IMR-90 (cell line): ENCODE results near the gene MUC5B. TPM values are rescaled to one million over a fixed set of nuclear protein-coding genes. Genes with fewer than 3 reads are reported as not detected.

Source experiments
- ATAC-seq: fragments of 200-7000 bp; cut with Tn5 transposase; 2 replicates; pipeline ENCODE4 v1.9.1; 2020; ENCODE audit warnings: low read depth, mild to moderate bottlenecking, moderate library complexity
- BruUV-seq: library from RNA; stranded (reverse); fragments of 400-500 nt; replicated peaks from 2 replicates; lab custom pipeline; 2021; lab: Mats Ljungman, UMichigan
- CTCF ChIA-PET: fragments of 300-600 bp; formaldehyde crosslinking; extraction: SDS; loops from one replicate; lab custom pipeline; 2021; ENCODE audit warnings: antibody characterized with exemption; lab: Yijun Ruan, JAX
- POLR2A ChIA-PET: fragments of 300-600 bp; sonication (Branson Sonifier 250); formaldehyde crosslinking; loops from one replicate; lab custom pipeline; 2022; ENCODE audit warnings: antibody characterized with exemption; ENCODE audit not compliant: unreplicated experiment; lab: Charles Lee
- DNase-seq: peaks from one replicate; pipeline ENCODE4 v3.0.0; 2013
- H2AFZ ChIP-seq: replicated peaks from 2 replicates; pipeline ENCODE3; 2013; ENCODE audit warnings: low read length, mild to moderate bottlenecking; ENCODE audit not compliant: poor library complexity
- H2AK5ac ChIP-seq: 2 replicates; pipeline ENCODE4 v1.6.1; 2013; ENCODE audit warnings: low read depth, low read length, inconsistent platforms
- H2AK9ac ChIP-seq: replicated peaks from 2 replicates; pipeline ENCODE3; 2013; ENCODE audit warnings: mild to moderate bottlenecking, low read depth, low read length, moderate library complexity; ENCODE audit not compliant: poor library complexity
- H2BK120ac ChIP-seq: 2 replicates; pipeline ENCODE4 v1.6.1; 2013; ENCODE audit warnings: low read depth, low read length, inconsistent platforms
- H2BK15ac ChIP-seq: 3 replicates; pipeline ENCODE4 v1.6.1; 2013; ENCODE audit warnings: low read depth, low read length, inconsistent platforms
- H2BK20ac ChIP-seq: 2 replicates; pipeline ENCODE4 v1.6.1; 2013; ENCODE audit warnings: low read depth, mild to moderate bottlenecking, inconsistent platforms, low read length, moderate library complexity
- H2BK5ac ChIP-seq: 2 replicates; pipeline ENCODE4 v1.6.1; 2013; ENCODE audit warnings: mild to moderate bottlenecking, low read depth, low read length, inconsistent platforms; ENCODE audit not compliant: poor library complexity, severe bottlenecking
- H3K14ac ChIP-seq: replicated peaks from 2 replicates; pipeline ENCODE4 v1.6.1; 2013; ENCODE audit warnings: low read depth, low read length, inconsistent platforms
- H3K18ac ChIP-seq: 2 replicates; pipeline ENCODE4 v1.6.1; 2013; ENCODE audit warnings: low read depth, low read length, control low read depth
- H3K23ac ChIP-seq: 2 replicates; pipeline ENCODE4 v1.6.1; 2013; ENCODE audit warnings: low read depth, low read length, inconsistent platforms
- H3K27ac ChIP-seq: 2 replicates; pipeline ENCODE4 v1.5.1; 2013; ENCODE audit warnings: mild to moderate bottlenecking, control low read depth, low read length; ENCODE audit not compliant: insufficient read depth
- H3K27me3 ChIP-seq: 2 replicates; pipeline ENCODE4 v1.6.1; 2013; ENCODE audit warnings: low read length; ENCODE audit not compliant: control insufficient read depth, insufficient read depth
- H3K36me3 ChIP-seq: 2 replicates; pipeline ENCODE4 v1.6.1; 2013; ENCODE audit warnings: low read length, mixed read lengths; ENCODE audit not compliant: control insufficient read depth, insufficient read depth
- H3K4ac ChIP-seq: 2 replicates; pipeline ENCODE4 v1.6.1; 2013; ENCODE audit warnings: low read depth, low read length, inconsistent platforms
- H3K4me1 ChIP-seq: 2 replicates; pipeline ENCODE4 v1.6.1; 2013; ENCODE audit warnings: low read length, mixed read lengths; ENCODE audit not compliant: control insufficient read depth, insufficient read depth
- H3K4me2 ChIP-seq: 2 replicates; pipeline ENCODE4 v1.6.1; 2013; ENCODE audit warnings: low read depth, mild to moderate bottlenecking, control low read depth, low read length, moderate library complexity
- H3K4me3 ChIP-seq: 2 replicates; pipeline ENCODE4 v1.5.1; 2013; ENCODE audit warnings: low read depth, mild to moderate bottlenecking, control low read depth, low read length, moderate library complexity; ENCODE audit not compliant: insufficient read depth
- H3K56ac ChIP-seq: 2 replicates; pipeline ENCODE4 v1.6.1; 2013; ENCODE audit warnings: low read length, inconsistent platforms; ENCODE audit not compliant: insufficient read depth; ENCODE audit errors: extremely low read depth
- H3K79me1 ChIP-seq, 2 experiments: 2 replicates each; pipeline ENCODE4 v1.6.1; 2013; ENCODE audit warnings: low read length in 2 of 2, inconsistent platforms in 1 of 2, low read depth in 1 of 2
- H3K9ac ChIP-seq: 2 replicates; pipeline ENCODE4 v1.6.1; 2013; ENCODE audit warnings: low read depth, low read length, control low read depth
- H3K9me1 ChIP-seq: 2 replicates; pipeline ENCODE4 v1.6.1; 2013; ENCODE audit warnings: low read length, inconsistent platforms; ENCODE audit not compliant: insufficient read depth
- H3K9me3 ChIP-seq: 2 replicates; pipeline ENCODE4 v1.6.1; 2013; ENCODE audit warnings: low read length; ENCODE audit not compliant: control insufficient read depth, insufficient read depth
- H4K20me1 ChIP-seq: 2 replicates; pipeline ENCODE4 v1.6.1; 2013; ENCODE audit warnings: low read length, inconsistent platforms; ENCODE audit not compliant: insufficient read depth
- H4K5ac ChIP-seq: 2 replicates; pipeline ENCODE4 v1.6.1; 2013; ENCODE audit warnings: mild to moderate bottlenecking, low read depth, low read length, control low read depth
- H4K8ac ChIP-seq, 2 experiments: 2 replicates each; pipeline ENCODE4 v1.6.1; 2013; ENCODE audit warnings: low read depth in 2 of 2, low read length in 2 of 2, control low read depth in 1 of 2, inconsistent platforms in 1 of 2
- H4K91ac ChIP-seq: 2 replicates; pipeline ENCODE4 v1.6.1; 2013; ENCODE audit warnings: low read depth, low read length, inconsistent platforms; ENCODE audit not compliant: insufficient read depth
- CEBPB ChIP-seq: IDR thresholded peaks from 2 replicates; pipeline ENCODE4 v1.6.1; 2012; ENCODE audit warnings: low read depth, low read length, improper control_type of control experiment
- CHD1 ChIP-seq: IDR thresholded peaks from 2 replicates; pipeline ENCODE4 v1.6.1; 2012; ENCODE audit warnings: low read depth, low read length, improper control_type of control experiment
- NFE2L2 ChIP-seq: fragments of 150-350 bp; IDR thresholded peaks from 2 replicates; pipeline ENCODE4 v1.6.1; 2016; ENCODE audit warnings: low read depth, mild to moderate bottlenecking, low read length
- SMC3 ChIP-seq: fragments of 150-350 bp; IDR thresholded peaks from 2 replicates; pipeline ENCODE4 v1.6.1; 2016; ENCODE audit warnings: low read depth, mild to moderate bottlenecking, antibody characterized with exemption, low read length, moderate library complexity
- WGBS, 2 experiments: methylation state at CpG; one replicate each; pipeline versions ENCODE4 v1.1.5 to v1.1.7; 2013; ENCODE audit warnings: missing lambda C conversion rate in 2 of 2; ENCODE audit not compliant: insufficient read length in 1 of 2; ENCODE audit errors: extremely low coverage in 2 of 2; 5-methylcytosine and 5-hydroxymethylcytosine counted together
- dilution Hi-C: fragments of 300-500 bp; cut with HindIII; formaldehyde crosslinking; loops from one replicate; pipeline ENCODE4 v1.14.3; 2018; ENCODE audit warnings: low sequenced_read_pairs; ENCODE audit not compliant: unreplicated experiment
- in situ Hi-C: fragments of 300-500 bp; cut with MboI; formaldehyde crosslinking; loops from 3 replicates; pipeline ENCODE4 v1.14.3; 2019; ENCODE audit warnings: low sequenced_read_pairs, inconsistent platforms, mixed read lengths
- intact Hi-C: fragments of 100-400 bp; cut with micrococcal nuclease; formaldehyde crosslinking; loops from 2 replicates; pipeline ENCODE4 v1.10.0; 2022
- polyA plus RNA-seq, 3 experiments: library from polyadenylated mRNA; depleted of rRNA; stranded (reverse); fragments of >200 nt; gene quantifications; 2 replicates each; pipeline ENCODE4 v1.2.3, GENCODE V29; 2012; ENCODE audit warnings: low replicate concordance in 1 of 3
- total RNA-seq: library from RNA; depleted of rRNA; stranded (reverse); fragments of >200 nt; gene quantifications from 2 replicates; pipeline ENCODE4 v1.2.3, GENCODE V29; 2012
- TF ChIP-seq, protein P1 (sequence below): conservative IDR thresholded peaks from 2 replicates; pipeline ENCODE4 v1.5.1; 2012; ENCODE audit warnings: mild to moderate bottlenecking, low read depth, low read length, improper control_type of control experiment

The MUC5B gene
- total and polyA plus RNA-seq, 2 of the 4 experiments (the other 2 are of a cell fraction) = not detected

GRCh38 chr11:1201395-1202153 lies 21.3 kb upstream of the MUC5B start:
- H4K8ac ChIP-seq = no peak overlapping the region
- POLR2A ChIA-PET = no interaction called here
- no peaks in the 10 kb centered on the region; the same call in 1 of the 2 replicates for H4K20me1 ChIP-seq
- intact Hi-C loops (loop anchor here (2.0 kb wide), 1 partner anchor 87 kb away; no protein-coding TSS in a partner anchor), in situ Hi-C loops (loop anchor here (25.0 kb wide), 1 partner anchor 311 kb away; no protein-coding TSS in a partner anchor), dilution Hi-C loops (no loop called here)
- H2AK9ac ChIP-seq = no peak overlapping the region
- peaks cover 16% of the 10 kb centered on the region; the same call in 1 of the 2 replicates for H3K27me3 ChIP-seq
- no peaks in the 10 kb centered on the region for H3K36me3 ChIP-seq
- H3K14ac ChIP-seq = no peak overlapping the region
- no peaks in the 10 kb centered on the region for H3K9me1 ChIP-seq
- no peak for TF ChIP-seq NFE2L2
- no peak for TF ChIP-seq SMC3
- TF ChIP-seq, protein P1, sequence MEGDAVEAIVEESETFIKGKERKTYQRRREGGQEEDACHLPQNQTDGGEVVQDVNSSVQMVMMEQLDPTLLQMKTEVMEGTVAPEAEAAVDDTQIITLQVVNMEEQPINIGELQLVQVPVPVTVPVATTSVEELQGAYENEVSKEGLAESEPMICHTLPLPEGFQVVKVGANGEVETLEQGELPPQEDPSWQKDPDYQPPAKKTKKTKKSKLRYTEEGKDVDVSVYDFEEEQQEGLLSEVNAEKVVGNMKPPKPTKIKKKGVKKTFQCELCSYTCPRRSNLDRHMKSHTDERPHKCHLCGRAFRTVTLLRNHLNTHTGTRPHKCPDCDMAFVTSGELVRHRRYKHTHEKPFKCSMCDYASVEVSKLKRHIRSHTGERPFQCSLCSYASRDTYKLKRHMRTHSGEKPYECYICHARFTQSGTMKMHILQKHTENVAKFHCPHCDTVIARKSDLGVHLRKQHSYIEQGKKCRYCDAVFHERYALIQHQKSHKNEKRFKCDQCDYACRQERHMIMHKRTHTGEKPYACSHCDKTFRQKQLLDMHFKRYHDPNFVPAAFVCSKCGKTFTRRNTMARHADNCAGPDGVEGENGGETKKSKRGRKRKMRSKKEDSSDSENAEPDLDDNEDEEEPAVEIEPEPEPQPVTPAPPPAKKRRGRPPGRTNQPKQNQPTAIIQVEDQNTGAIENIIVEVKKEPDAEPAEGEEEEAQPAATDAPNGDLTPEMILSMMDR = no peak
- no peak for TF ChIP-seq CHD1
- no peak for TF ChIP-seq CEBPB
- no peak overlapping the region for H3K27ac ChIP-seq
- no peak overlapping the region for H4K5ac ChIP-seq
- no peak for ATAC-seq
- H3K9me3 ChIP-seq = no peaks in the 10 kb centered on the region
- no peak overlapping the region for H2AK5ac ChIP-seq
- WGBS, 2 experiments = 78% methylated on average over 3 of the region's 4 CpGs; no CpG with 5 or more reads in 1 of the 2 experiments
- no peak overlapping the region for H3K4ac ChIP-seq
- no peak overlapping the region for H3K56ac ChIP-seq
- no peak overlapping the region for H3K4me3 ChIP-seq
- H2BK120ac ChIP-seq = no peak overlapping the region
- no peak overlapping the region for H2BK20ac ChIP-seq
- no peaks in the 10 kb centered on the region for H3K4me1 ChIP-seq
- no peaks in the 10 kb centered on the region for H3K79me1 ChIP-seq
- no peak overlapping the region for H2AFZ ChIP-seq
- no peak overlapping the region for H2BK15ac ChIP-seq
- H3K4me2 ChIP-seq = no peak overlapping the region
- no peak overlapping the region for H3K23ac ChIP-seq
- BruUV-seq = no TSS peak
- H2BK5ac ChIP-seq = no peak overlapping the region
- CTCF ChIA-PET = interaction anchor here (0.6 kb wide), 1 partner anchor 910 kb away, joined by 3 read pairs; no protein-coding TSS in a partner anchor
- no peak overlapping the region for H4K91ac ChIP-seq
- H3K9ac ChIP-seq = no peak overlapping the region
- H3K18ac ChIP-seq = no peak overlapping the region
- no peak for DNase-seq
